Vagina (tissue), 2 donors: ENCODE measurements around the gene CCDC148. TPM values are rescaled to one million over a fixed set of nuclear protein-coding genes. Genes with fewer than 3 reads are reported as not detected.

Source experiments
- DNase-seq, 2 donors: peaks; one replicate each; pipeline ENCODE4 v3.0.0-alpha.2; 2017; ENCODE audit errors: extremely low spot score in 2 of 2
- H3K27ac ChIP-seq: fragments of 200-600 bp; sonication (generic); one replicate; pipeline ENCODE4 v1.5.1; 2019
- H3K27me3 ChIP-seq: fragments of 200-600 bp; sonication (generic); one replicate; pipeline ENCODE4 v1.5.1; 2019
- H3K36me3 ChIP-seq, 2 donors: fragments of 200-600 bp; sonication (generic); one replicate each; pipeline ENCODE4 v1.5.1; 2017 to 2019
- H3K4me1 ChIP-seq: fragments of 200-600 bp; sonication (generic); one replicate; pipeline ENCODE4 v1.5.1; 2019
- H3K4me3 ChIP-seq, 2 donors: fragments of 200-600 bp; sonication (generic); 1 replicate in 1 of 2; 2 replicates in 1 of 2; pipeline ENCODE4 v1.5.1; 2016 to 2019
- H3K9me3 ChIP-seq: fragments of 200-600 bp; sonication (generic); one replicate; pipeline ENCODE4 v1.5.1; 2019
- CTCF ChIP-seq, 3 experiments: fragments of 450-650 bp in 2 of 3; fragments of 200-600 bp in 1 of 3; sonication (generic) in 1 of 3; IDR thresholded peaks; one replicate each; pipeline ENCODE4 v1.5.1; 2017 to 2019; ENCODE audit warnings: antibody characterized with exemption in 3 of 3, mild to moderate bottlenecking in 2 of 3, moderate library complexity in 2 of 3
- POLR2A ChIP-seq, 2 donors: fragments of 450-650 bp; IDR thresholded peaks; one replicate each; pipeline ENCODE4 v1.6.1; 2017; ENCODE audit warnings: antibody characterized with exemption in 2 of 2, mild to moderate bottlenecking in 2 of 2, moderate library complexity in 2 of 2
- POLR2AphosphoS5 ChIP-seq, 2 donors: sonication (generic); formaldehyde crosslinking; IDR thresholded peaks; one replicate each; pipeline ENCODE4 v1.9.0; 2017; ENCODE audit warnings: antibody characterized with exemption in 2 of 2, mild to moderate bottlenecking in 2 of 2, low read depth in 1 of 2; ENCODE audit not compliant: insufficient read depth in 1 of 2
- intact Hi-C: fragments of 100-400 bp; cut with DNase I; formaldehyde crosslinking; loops from one replicate; pipeline ENCODE4 v1.15.1; 2023
- total RNA-seq: library from RNA; depleted of rRNA; stranded (reverse); fragments of >200 nt; gene quantifications from one replicate; pipeline ENCODE4 v1.2.3, GENCODE V29; 2016

CCDC148 gene
- total RNA-seq, 1 donor from 2014 or later, result not detected

- Histone ChIP-seq H3K36me3 (no peaks in the 10 kb centered on the region), H3K4me1 (peaks cover 9% of the 10 kb centered on the region), H3K4me3 (no peak overlapping the region), H3K27ac (no peak overlapping the region), H3K27me3 (no peaks in the 10 kb centered on the region), H3K9me3 (no peaks in the 10 kb centered on the region)
- intact Hi-C loops, result no loop called here
- no peak for TF ChIP-seq POLR2A (IDR thresholded peaks at IDR 0.05)
- no peak for TF ChIP-seq CTCF (IDR thresholded peaks at IDR 0.05)
- no peak for TF ChIP-seq POLR2AphosphoS5 (IDR thresholded peaks at IDR 0.05; ENCODE audit: insufficient read depth in 1 of 2, low read depth in 1 of 2)
- DNase-seq, result no peak
These were observed 164.9 kb downstream of the CCDC148 start for GRCh38 chr2:158291544-158292180.

- TF ChIP-seq POLR2A (IDR thresholded peaks at IDR 0.05), result no peak
- TF ChIP-seq CTCF (IDR thresholded peaks at IDR 0.05), result no peak
- no peak for TF ChIP-seq POLR2AphosphoS5 (IDR thresholded peaks at IDR 0.05; ENCODE audit: insufficient read depth in 1 of 2, low read depth in 1 of 2)
- no peak for DNase-seq
- Histone ChIP-seq H3K4me3 (no peak overlapping the region), H3K36me3 (no peaks in the 10 kb centered on the region), H3K4me1 (peaks cover 9% of the 10 kb centered on the region), H3K27me3 (no peaks in the 10 kb centered on the region), H3K27ac (no peak overlapping the region), H3K9me3 (no peaks in the 10 kb centered on the region)
- intact Hi-C loops, result no loop called here
These were observed 166.3 kb downstream of the CCDC148 start for GRCh38 chr2:158290225-158290624.

DNA sequence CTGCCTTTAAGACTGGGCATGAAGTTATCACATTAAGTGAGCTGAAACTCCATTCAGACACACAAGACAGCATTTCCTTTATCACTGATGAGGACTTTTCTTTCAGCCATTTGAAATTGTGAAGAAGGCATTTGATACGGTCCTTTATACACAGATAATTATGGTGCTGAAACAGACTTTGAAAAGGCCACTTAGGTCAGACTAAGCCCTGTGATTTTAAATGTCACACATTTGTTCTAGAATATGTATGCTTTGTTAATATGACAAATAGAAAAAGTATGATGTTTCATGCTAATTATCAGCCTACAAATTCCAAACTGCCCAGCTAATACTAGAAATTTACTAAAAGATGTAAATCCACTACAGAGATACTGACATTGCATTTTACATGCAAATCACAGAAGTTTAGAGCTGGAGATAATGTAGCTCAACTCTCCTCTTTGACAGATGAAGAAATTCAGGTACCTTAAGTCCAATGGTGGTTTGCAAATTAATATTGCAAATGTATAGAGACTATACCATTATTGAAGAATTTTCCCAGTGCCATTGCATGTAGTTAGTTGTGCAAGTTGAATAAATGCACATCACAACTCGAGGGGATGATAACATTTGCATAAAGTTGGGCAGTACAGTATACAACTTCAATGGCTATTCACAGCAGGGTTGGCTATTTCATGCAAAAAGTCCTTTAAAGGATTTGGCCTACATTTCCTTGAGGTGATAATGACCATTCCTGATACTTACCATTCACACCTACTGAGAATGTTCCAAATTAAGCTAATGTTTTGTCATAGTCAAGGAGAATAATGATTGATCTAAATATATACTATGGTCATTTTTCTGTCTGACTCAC is 179.7 kb downstream of the CCDC148 start:
- intact Hi-C loops, result no loop called here
- TF ChIP-seq POLR2A (IDR thresholded peaks at IDR 0.05) (no peak), POLR2AphosphoS5 (IDR thresholded peaks at IDR 0.05; ENCODE audit: insufficient read depth in 1 of 2, low read depth in 1 of 2) (no peak), CTCF (IDR thresholded peaks at IDR 0.05) (no peak)
- no peak for DNase-seq
- no peaks in the 10 kb centered on the region for H3K4me1 ChIP-seq
- H3K36me3 ChIP-seq, result no peaks in the 10 kb centered on the region
- H3K27me3 ChIP-seq, result no peaks in the 10 kb centered on the region
- no peak overlapping the region for H3K27ac ChIP-seq
- no peak overlapping the region for H3K4me3 ChIP-seq
- H3K9me3 ChIP-seq, result no peaks in the 10 kb centered on the region

GRCh38 chr2:158273791-158274190 is 182.8 kb downstream of the CCDC148 start:
- no peak for TF ChIP-seq POLR2A (IDR thresholded peaks at IDR 0.05)
- Histone ChIP-seq H3K27me3 (no peaks in the 10 kb centered on the region), H3K27ac (no peak overlapping the region), H3K36me3 (no peaks in the 10 kb centered on the region), H3K9me3 (no peaks in the 10 kb centered on the region), H3K4me3 (no peak overlapping the region), H3K4me1 (no peaks in the 10 kb centered on the region)
- intact Hi-C loops, result no loop called here
- no peak for DNase-seq

DNA sequence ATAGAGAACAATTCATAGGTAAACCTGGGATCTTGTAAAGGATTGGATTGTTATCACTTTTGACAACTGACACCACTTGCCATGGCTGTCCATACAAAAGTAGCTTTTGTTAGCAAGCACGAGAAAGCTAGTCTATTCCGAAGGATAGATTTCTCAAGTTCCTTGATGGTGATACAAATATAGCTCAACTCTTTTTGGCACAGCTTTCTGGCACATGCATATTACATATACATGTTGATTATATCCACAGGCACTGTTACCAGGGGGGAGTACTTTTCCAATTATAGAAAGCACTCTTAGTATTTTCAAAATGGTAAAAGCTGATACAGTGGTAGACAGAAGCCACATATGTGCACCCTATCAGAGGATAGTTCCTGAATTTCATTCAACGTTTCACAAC is 186.0 kb downstream of the CCDC148 start:
- Histone ChIP-seq H3K27me3 (no peaks in the 10 kb centered on the region), H3K4me1 (no peaks in the 10 kb centered on the region), H3K4me3 (no peak overlapping the region), H3K9me3 (no peaks in the 10 kb centered on the region), H3K36me3 (no peaks in the 10 kb centered on the region), H3K27ac (no peak overlapping the region)
- intact Hi-C loops, result no loop called here
- no peak for DNase-seq
- TF ChIP-seq POLR2A (IDR thresholded peaks at IDR 0.05) (no peak), CTCF (IDR thresholded peaks at IDR 0.05) (no peak), POLR2AphosphoS5 (IDR thresholded peaks at IDR 0.05; ENCODE audit: insufficient read depth in 1 of 2, low read depth in 1 of 2) (no peak)
